Spinal cord (tissue), 10 donors: ENCODE data around the gene CUL7. TPM values are rescaled to one million over a fixed set of nuclear protein-coding genes. Genes with fewer than 3 reads are reported as not detected.
"Not testable (repeated sequence)": the region's sequence is repeated elsewhere in the genome, so short reads cannot be mapped to it uniquely, and the experiment has no call there.

Source experiments
- DNase-seq, 6 donors: peaks; one replicate each; pipeline versions ENCODE4 v3.0.0 to v3.0.0-alpha.2; 2013 to 2015; ENCODE audit warnings: low spot score in 6 of 6, low read depth in 4 of 6
- H3K27ac ChIP-seq: one replicate; pipeline ENCODE4 v1.5.1; 2013; ENCODE audit warnings: low read depth, low read length, control low read depth
- H3K27me3 ChIP-seq: one replicate; pipeline ENCODE4 v1.6.1; 2013; ENCODE audit warnings: low read length; ENCODE audit not compliant: control insufficient read depth, insufficient read depth
- H3K36me3 ChIP-seq: one replicate; pipeline ENCODE4 v1.6.1; 2013; ENCODE audit warnings: low read length; ENCODE audit not compliant: control insufficient read depth, insufficient read depth
- H3K4me1 ChIP-seq: one replicate; pipeline ENCODE4 v1.6.1; 2013; ENCODE audit warnings: low read length; ENCODE audit not compliant: control insufficient read depth, insufficient read depth
- H3K4me3 ChIP-seq: one replicate; pipeline ENCODE4 v1.5.1; 2013; ENCODE audit warnings: low read depth, low read length, control low read depth
- H3K9me3 ChIP-seq: one replicate; pipeline ENCODE4 v1.6.1; 2013; ENCODE audit warnings: low read length; ENCODE audit not compliant: control insufficient read depth, insufficient read depth
- WGBS: methylation state at CpG from one replicate; pipeline ENCODE4 v1.1.5; 2013; ENCODE audit warnings: missing lambda C conversion rate; ENCODE audit not compliant: insufficient coverage; 5-methylcytosine and 5-hydroxymethylcytosine counted together
- polyA plus RNA-seq, 2 donors: library from polyadenylated mRNA; unstranded; fragments of 120-200 nt; gene quantifications; one replicate each; pipeline ENCODE4 v1.2.1, GENCODE V29; 2013; ENCODE audit not compliant: insufficient read length in 2 of 2
- total RNA-seq, 2 donors: library from RNA; depleted of rRNA in 1 of 2; stranded (reverse); fragments of 120-200 nt in 1 of 2; fragments of >200 nt in 1 of 2; gene quantifications; one replicate each; pipeline versions ENCODE4 v1.2.3 to v1.2.4, GENCODE V29; 2013 to 2014
- donor health status: healthy.

The CUL7 gene
- total and polyA plus RNA-seq, 4 donors = 15.2 to 36.1 (median 22.7) TPM

DNA sequence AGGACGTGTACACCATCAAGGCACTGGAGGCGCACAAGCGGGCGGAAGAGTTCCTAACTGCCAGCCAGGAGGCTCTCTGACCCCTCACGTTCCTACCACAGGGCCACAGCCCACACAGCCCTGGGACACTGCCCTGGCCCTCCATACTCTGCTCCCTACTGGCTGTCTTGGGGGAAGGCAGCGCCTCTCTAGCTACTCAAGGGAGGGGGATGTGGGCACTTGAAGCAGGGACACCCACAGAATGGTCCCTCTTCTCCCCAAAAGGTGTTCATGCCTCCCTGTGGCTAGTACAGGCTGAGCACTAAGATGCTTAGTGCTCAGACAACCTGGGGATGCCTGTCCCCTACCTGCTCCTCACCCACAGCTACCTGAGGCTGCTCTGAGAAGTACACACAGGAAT, 42.4 kb downstream of the CUL7 start:
- no peaks in the 10 kb centered on the region for H3K27me3 ChIP-seq
- 82% methylated on average over 5 of the region's 6 CpGs for WGBS
- DNase-seq = no peak

DNA sequence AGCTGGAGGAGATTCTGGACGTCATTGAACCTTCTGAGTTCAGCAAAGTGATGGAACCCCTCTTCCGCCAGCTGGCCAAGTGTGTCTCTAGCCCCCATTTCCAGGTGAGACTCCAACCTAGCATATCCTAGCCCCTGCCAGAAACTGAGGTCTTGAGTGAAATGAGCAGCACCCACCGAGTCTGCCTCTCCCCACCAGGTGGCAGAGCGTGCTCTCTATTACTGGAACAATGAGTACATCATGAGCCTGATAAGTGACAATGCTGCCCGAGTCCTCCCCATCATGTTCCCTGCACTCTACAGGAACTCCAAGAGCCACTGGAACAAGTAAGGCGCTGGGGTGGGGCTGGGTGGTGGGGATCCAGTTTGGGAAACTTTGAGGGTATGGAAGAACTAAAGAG, 44.5 kb downstream of the CUL7 start:
- Histone ChIP-seq H3K27me3 (no peaks in the 10 kb centered on the region), H3K27ac (no peak overlapping the region), H3K4me1 (peaks cover 23% of the 10 kb centered on the region), H3K36me3 (peaks cover 74% of the 10 kb centered on the region), H3K4me3 (no peak overlapping the region), H3K9me3 (no peaks in the 10 kb centered on the region)
- WGBS = 62% methylated on average over 5 of the region's 6 CpGs
- DNase-seq = peak in 2 of 6 donors; percentile 43 to 71

More for the DNA sequence above, 42.4 kb downstream of the CUL7 start:
- no peak overlapping the region for H3K27ac ChIP-seq
- peaks cover 41% of the 10 kb centered on the region for H3K4me1 ChIP-seq
- H3K9me3 ChIP-seq = no peaks in the 10 kb centered on the region
- peaks cover 64% of the 10 kb centered on the region for H3K36me3 ChIP-seq
- no peak overlapping the region for H3K4me3 ChIP-seq

DNA sequence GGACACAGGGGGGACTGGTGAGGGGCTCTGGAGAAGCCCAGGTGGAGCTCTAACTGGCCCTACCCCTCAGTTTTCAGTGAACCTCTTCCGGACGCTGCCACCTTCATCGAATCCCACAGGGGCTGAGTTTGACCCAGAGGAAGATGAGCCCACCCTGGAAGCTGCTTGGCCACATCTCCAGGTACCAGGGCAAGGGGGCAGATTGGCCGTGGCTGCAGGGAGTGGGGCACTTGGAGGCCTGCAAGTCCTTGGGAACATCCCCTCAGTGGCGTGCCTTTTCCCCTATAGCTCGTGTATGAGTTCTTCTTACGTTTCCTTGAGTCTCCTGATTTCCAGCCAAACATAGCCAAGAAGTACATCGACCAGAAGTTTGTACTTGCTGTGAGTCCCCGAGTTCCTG, 46.5 kb downstream of the CUL7 start:
- WGBS = 95% methylated on average over 7 of the region's 9 CpGs
- H3K9me3 ChIP-seq = no peaks in the 10 kb centered on the region
- H3K36me3 ChIP-seq = peaks cover 82% of the 10 kb centered on the region
- H3K4me1 ChIP-seq = peaks cover 7% of the 10 kb centered on the region
- H3K27me3 ChIP-seq = no peaks in the 10 kb centered on the region
- H3K4me3 ChIP-seq = no peak overlapping the region
- no peak for DNase-seq
- no peak overlapping the region for H3K27ac ChIP-seq

DNA sequence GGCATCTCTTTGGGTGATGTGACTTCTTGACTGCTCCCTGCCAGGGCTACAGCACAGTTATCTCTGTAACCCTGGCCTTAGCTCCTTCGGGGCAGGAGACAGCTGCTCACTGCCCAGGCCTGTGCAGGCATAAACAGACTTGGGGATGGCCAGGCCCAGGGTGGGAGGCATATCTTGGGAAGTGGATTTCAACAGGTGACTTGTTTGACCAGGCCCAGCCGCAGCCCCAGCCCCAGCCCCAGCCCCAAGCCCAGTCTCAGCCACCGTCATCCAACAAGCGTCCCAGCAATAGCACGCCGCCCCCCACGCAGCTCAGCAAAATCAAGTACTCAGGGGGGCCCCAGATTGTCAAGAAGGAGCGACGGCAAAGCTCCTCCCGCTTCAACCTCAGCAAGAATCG, 47.4 kb downstream of the CUL7 start:
- no peak overlapping the region for H3K4me3 ChIP-seq
- peaks cover 78% of the 10 kb centered on the region for H3K36me3 ChIP-seq
- DNase-seq = no peak
- H3K9me3 ChIP-seq = no peaks in the 10 kb centered on the region
- no peak overlapping the region for H3K27ac ChIP-seq
- 95% methylated on average over 10 of the region's 11 CpGs for WGBS
- no peaks in the 10 kb centered on the region for H3K27me3 ChIP-seq
- no peaks in the 10 kb centered on the region for H3K4me1 ChIP-seq

DNA sequence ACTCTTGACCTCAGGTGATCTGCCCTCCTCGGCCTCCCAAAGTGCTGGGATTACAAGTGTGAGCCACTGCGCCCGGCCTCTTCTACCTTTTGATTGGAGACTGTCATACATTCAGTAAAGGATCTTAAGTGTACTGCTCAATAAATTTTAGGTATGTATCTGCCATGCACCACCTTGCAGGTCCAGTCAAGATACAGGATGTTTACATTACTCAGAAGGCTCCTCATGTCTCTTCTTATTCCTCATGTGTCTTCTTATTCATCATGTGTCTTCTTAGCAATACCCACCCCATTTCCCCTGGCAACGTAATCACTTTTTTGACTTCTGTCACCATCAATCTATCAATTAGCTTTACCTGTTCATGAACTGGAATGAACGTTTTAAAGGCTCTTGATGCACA, 47.8 kb downstream of the CUL7 start:
- DNase-seq = no peak
- 94% methylated on average over 1 of the region's 5 CpGs for WGBS
- no peak overlapping the region for H3K27ac ChIP-seq
- peaks cover 76% of the 10 kb centered on the region for H3K36me3 ChIP-seq
- H3K27me3 ChIP-seq = no peaks in the 10 kb centered on the region
- no peaks in the 10 kb centered on the region for H3K9me3 ChIP-seq
- no peak overlapping the region for H3K4me3 ChIP-seq
- H3K4me1 ChIP-seq = no peaks in the 10 kb centered on the region

DNA sequence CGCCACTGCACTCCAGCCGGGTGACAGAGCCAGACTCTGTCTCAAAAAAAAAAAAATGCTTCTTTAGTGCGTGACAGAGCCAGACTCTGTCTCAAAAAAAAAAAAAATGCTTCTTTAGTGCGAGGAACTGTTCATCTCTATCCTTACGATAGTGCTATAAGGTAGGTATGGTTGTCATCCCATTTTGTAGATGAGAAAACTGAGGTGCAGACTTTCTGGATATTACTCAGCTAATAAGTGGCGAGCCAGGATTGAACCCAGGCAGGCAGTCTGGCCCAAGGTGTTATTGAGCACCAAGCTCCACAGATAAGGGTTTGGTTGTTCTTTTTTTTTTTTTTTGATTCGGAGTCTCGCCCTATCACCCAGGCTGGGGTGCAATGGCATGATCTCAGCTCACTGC, 51.8 kb downstream of the CUL7 start:
- no peak overlapping the region for H3K27ac ChIP-seq
- H3K36me3 ChIP-seq = peaks cover 46% of the 10 kb centered on the region
- no peaks in the 10 kb centered on the region for H3K27me3 ChIP-seq
- no peak overlapping the region for H3K4me3 ChIP-seq
- H3K9me3 ChIP-seq = no peaks in the 10 kb centered on the region
- no peak for DNase-seq
- no peaks in the 10 kb centered on the region for H3K4me1 ChIP-seq
- WGBS = 100% methylated on average over 6 of the region's 8 CpGs

DNA sequence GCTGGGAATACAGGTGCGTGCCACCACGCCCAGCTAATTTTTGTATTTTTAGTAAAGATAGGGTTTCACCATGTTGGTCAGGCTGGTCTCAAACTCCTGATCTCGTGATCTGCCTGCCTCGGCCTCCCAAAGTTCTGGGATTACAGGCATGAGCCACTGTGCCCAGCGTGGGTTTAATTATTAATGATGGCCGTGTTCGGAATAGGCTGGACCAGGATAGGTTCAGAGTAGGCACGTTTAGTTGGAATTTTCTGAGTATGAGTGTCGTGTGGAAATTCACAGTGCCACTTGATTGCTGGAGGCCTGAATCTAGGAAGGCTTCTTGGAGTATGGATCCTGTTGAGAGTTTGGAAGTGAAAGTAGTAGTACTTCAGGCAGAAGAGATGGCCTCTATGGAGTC, 55.4 kb downstream of the CUL7 start:
- H3K9me3 ChIP-seq, H3K4me3 ChIP-seq, H3K4me1 ChIP-seq, H3K27me3 ChIP-seq, H3K27ac ChIP-seq, DNase-seq: not testable (repeated sequence)
- peaks cover 25% of the 10 kb centered on the region for H3K36me3 ChIP-seq
- WGBS = 89% methylated on average over 9 of the region's 9 CpGs

DNA sequence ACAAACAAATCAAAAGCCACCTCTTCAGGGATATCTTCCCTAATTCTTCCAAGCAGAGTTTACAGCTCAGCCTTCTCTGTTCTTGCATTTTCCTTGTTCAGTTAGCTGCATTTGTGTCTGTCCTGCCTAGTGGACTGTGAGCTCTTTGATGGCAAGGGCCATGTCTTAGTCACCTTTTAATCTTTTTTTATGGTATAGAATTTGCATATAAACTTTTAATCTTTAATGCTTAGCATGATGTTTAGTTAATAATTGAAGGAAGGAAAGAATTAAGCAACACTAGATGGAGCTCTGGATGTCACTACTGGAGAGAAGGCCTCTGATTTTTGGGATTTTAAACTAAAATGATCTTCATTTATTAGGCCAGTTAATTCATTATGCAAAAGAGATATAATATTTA, 57.1 kb downstream of the CUL7 start:
- H3K27me3 ChIP-seq = no peaks in the 10 kb centered on the region
- peaks cover 18% of the 10 kb centered on the region for H3K36me3 ChIP-seq
- no peak overlapping the region for H3K4me3 ChIP-seq
- H3K9me3 ChIP-seq = no peaks in the 10 kb centered on the region
- peak in 1 of 6 donors; percentile 15 for DNase-seq
- no peak overlapping the region for H3K27ac ChIP-seq
- H3K4me1 ChIP-seq = no peaks in the 10 kb centered on the region

DNA sequence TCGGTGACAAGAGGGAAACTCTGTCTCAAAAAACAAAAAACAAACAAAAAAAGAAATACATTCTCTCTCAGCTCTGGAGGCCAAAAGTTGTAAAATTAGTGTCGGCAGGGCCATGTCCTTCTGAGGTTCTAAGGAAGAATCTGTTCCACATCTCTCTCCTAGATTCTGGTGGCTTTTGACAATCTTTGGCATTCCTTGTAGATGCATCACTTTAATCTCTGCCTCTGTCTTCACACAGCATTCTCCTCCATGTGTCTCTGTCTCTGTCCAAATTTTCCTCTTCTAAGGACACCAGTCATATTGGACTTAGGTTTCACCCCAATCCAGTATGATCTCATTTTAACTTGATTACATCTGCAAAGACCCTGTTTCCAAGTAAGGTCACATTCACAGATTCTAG, 60.2 kb downstream of the CUL7 start:
- H3K27ac ChIP-seq = no peak overlapping the region
- no peaks in the 10 kb centered on the region for H3K27me3 ChIP-seq
- WGBS = 100% methylated on average over 1 of the region's 2 CpGs
- H3K36me3 ChIP-seq = peaks cover 22% of the 10 kb centered on the region
- DNase-seq = no peak
- H3K4me3 ChIP-seq = no peak overlapping the region
- H3K9me3 ChIP-seq = no peaks in the 10 kb centered on the region
- no peaks in the 10 kb centered on the region for H3K4me1 ChIP-seq

DNA sequence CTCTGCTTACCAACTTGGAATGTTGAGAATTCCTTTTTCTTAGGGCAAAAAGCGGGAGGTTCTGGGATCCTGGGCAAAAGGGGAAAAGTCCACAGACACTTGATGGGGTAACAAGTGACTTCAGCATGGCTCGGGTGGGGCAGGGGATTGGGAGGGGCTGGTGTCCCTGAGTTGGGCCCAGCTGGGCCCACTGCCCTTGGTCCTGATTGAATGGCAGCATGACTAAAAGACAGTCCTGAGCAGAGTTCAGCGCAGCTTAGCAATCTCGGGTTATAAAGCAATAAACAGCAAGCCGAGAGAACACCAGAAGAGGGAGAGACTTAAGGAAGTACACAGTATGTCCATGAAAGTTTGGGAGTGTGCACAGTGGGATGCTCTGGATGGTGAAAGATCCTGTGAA, 63.7 kb downstream of the CUL7 start:
- Histone ChIP-seq H3K9me3 (no peaks in the 10 kb centered on the region), H3K27ac (no peak overlapping the region), H3K36me3 (peaks cover 30% of the 10 kb centered on the region), H3K27me3 (no peaks in the 10 kb centered on the region), H3K4me1 (peaks cover 16% of the 10 kb centered on the region), H3K4me3 (no peak overlapping the region)
- WGBS = 61% methylated on average over 5 of the region's 5 CpGs
- no peak for DNase-seq
